Erythroblast (primary cell): ENCODE data around the gene TUBD1.
"Not testable (repeated sequence)": the region's sequence is repeated elsewhere in the genome, so short reads cannot be mapped to it uniquely, and the experiment has no call there.

Experiments
- GATA1 ChIP-seq: IDR thresholded peaks from 2 replicates; pipeline ENCODE4 v1.6.1; 2011; ENCODE audit warnings: low read depth, mild to moderate bottlenecking, control low read depth, low read length, moderate library complexity
- POLR2A ChIP-seq: IDR thresholded peaks from 2 replicates; pipeline ENCODE4 v1.6.1; 2011; ENCODE audit warnings: mild to moderate bottlenecking, low read length

- TF ChIP-seq POLR2A, GATA1: not testable (repeated sequence)
Measured at GRCh38 chr17:59930768-59931167, 38.0 kb upstream of the TUBD1 start.
